ENCODE results near the gene PTPRU.

DNA sequence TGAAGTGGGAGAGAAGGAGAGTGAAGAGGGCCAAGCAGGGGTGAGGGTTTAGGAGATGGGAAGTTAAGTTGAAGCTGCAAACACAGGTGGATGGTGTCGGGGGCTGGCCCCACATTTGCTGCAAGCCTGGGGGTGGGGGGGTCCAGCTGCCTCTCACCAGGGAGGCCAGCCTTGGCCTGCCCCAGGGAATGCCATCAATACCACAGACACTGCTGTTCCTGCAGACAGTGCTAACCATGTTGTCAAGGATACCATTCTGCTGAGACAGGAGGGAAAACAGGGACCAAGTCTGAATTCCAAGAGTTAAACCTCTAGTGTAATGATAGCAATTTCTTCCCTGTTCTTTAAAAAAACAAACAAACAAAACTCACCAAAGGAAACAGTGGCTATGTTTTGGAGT lies 13.6 kb upstream of the PTPRU start:
- TF ChIP-seq, protein P1, sequence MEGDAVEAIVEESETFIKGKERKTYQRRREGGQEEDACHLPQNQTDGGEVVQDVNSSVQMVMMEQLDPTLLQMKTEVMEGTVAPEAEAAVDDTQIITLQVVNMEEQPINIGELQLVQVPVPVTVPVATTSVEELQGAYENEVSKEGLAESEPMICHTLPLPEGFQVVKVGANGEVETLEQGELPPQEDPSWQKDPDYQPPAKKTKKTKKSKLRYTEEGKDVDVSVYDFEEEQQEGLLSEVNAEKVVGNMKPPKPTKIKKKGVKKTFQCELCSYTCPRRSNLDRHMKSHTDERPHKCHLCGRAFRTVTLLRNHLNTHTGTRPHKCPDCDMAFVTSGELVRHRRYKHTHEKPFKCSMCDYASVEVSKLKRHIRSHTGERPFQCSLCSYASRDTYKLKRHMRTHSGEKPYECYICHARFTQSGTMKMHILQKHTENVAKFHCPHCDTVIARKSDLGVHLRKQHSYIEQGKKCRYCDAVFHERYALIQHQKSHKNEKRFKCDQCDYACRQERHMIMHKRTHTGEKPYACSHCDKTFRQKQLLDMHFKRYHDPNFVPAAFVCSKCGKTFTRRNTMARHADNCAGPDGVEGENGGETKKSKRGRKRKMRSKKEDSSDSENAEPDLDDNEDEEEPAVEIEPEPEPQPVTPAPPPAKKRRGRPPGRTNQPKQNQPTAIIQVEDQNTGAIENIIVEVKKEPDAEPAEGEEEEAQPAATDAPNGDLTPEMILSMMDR (IDR thresholded peaks at IDR 0.05), result no peak
- no peak for TF ChIP-seq ATOH8 (CRISPR knock-in tag; IDR thresholded peaks at IDR 0.05; ENCODE audit: low read depth)
- TF ChIP-seq EP300 (IDR thresholded peaks at IDR 0.05), result no peak
- TF ChIP-seq, protein P2, sequence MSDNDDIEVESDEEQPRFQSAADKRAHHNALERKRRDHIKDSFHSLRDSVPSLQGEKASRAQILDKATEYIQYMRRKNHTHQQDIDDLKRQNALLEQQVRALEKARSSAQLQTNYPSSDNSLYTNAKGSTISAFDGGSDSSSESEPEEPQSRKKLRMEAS (IDR thresholded peaks at IDR 0.05), result no peak
- TF ChIP-seq CHD4 (IDR thresholded peaks at IDR 0.05; ENCODE audit: borderline replicate concordance), result no peak
- TF ChIP-seq, protein P3, sequence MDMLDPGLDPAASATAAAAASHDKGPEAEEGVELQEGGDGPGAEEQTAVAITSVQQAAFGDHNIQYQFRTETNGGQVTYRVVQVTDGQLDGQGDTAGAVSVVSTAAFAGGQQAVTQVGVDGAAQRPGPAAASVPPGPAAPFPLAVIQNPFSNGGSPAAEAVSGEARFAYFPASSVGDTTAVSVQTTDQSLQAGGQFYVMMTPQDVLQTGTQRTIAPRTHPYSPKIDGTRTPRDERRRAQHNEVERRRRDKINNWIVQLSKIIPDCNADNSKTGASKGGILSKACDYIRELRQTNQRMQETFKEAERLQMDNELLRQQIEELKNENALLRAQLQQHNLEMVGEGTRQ (IDR thresholded peaks at IDR 0.05), result no peak
- no peak for TF ChIP-seq POLR2A (IDR thresholded peaks at IDR 0.05; ENCODE audit: low read length)
- TF ChIP-seq, protein P4, sequence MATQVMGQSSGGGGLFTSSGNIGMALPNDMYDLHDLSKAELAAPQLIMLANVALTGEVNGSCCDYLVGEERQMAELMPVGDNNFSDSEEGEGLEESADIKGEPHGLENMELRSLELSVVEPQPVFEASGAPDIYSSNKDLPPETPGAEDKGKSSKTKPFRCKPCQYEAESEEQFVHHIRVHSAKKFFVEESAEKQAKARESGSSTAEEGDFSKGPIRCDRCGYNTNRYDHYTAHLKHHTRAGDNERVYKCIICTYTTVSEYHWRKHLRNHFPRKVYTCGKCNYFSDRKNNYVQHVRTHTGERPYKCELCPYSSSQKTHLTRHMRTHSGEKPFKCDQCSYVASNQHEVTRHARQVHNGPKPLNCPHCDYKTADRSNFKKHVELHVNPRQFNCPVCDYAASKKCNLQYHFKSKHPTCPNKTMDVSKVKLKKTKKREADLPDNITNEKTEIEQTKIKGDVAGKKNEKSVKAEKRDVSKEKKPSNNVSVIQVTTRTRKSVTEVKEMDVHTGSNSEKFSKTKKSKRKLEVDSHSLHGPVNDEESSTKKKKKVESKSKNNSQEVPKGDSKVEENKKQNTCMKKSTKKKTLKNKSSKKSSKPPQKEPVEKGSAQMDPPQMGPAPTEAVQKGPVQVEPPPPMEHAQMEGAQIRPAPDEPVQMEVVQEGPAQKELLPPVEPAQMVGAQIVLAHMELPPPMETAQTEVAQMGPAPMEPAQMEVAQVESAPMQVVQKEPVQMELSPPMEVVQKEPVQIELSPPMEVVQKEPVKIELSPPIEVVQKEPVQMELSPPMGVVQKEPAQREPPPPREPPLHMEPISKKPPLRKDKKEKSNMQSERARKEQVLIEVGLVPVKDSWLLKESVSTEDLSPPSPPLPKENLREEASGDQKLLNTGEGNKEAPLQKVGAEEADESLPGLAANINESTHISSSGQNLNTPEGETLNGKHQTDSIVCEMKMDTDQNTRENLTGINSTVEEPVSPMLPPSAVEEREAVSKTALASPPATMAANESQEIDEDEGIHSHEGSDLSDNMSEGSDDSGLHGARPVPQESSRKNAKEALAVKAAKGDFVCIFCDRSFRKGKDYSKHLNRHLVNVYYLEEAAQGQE (IDR thresholded peaks at IDR 0.05), result no peak
- TF ChIP-seq SMC3 (IDR thresholded peaks at IDR 0.05), result no peak
- no peak for TF ChIP-seq RAD21 (conservative IDR thresholded peaks at IDR 0.05 in 1 of 2, IDR thresholded peaks at IDR 0.05 in 1 of 2)
- no peak for TF ChIP-seq ESRRA (IDR thresholded peaks at IDR 0.05; ENCODE audit: borderline replicate concordance, low read length)
